Measurements from ENCODE around the gene XPO6.

XPO6 gene

GRCh38 chr16:28175715-28176114 lies 36.0 kb downstream of the XPO6 start:
- TF ChIP-seq, protein P1, sequence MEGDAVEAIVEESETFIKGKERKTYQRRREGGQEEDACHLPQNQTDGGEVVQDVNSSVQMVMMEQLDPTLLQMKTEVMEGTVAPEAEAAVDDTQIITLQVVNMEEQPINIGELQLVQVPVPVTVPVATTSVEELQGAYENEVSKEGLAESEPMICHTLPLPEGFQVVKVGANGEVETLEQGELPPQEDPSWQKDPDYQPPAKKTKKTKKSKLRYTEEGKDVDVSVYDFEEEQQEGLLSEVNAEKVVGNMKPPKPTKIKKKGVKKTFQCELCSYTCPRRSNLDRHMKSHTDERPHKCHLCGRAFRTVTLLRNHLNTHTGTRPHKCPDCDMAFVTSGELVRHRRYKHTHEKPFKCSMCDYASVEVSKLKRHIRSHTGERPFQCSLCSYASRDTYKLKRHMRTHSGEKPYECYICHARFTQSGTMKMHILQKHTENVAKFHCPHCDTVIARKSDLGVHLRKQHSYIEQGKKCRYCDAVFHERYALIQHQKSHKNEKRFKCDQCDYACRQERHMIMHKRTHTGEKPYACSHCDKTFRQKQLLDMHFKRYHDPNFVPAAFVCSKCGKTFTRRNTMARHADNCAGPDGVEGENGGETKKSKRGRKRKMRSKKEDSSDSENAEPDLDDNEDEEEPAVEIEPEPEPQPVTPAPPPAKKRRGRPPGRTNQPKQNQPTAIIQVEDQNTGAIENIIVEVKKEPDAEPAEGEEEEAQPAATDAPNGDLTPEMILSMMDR (IDR thresholded peaks at IDR 0.05; ENCODE audit: low read depth, low read length, missing control alignments), result no peak
- in situ Hi-C loops (cut with HindIII; ENCODE audit: low sequenced_read_pairs), result no loop called here
- DNase-seq (ENCODE audit: low read depth), result no peak
- H3K4me3 ChIP-seq (ENCODE audit: low read depth, low read length), result no peak overlapping the region

GRCh38 chr16:28172336-28172735 lies 39.4 kb downstream of the XPO6 start:
- DNase-seq (ENCODE audit: low read depth), result no peak

DNA sequence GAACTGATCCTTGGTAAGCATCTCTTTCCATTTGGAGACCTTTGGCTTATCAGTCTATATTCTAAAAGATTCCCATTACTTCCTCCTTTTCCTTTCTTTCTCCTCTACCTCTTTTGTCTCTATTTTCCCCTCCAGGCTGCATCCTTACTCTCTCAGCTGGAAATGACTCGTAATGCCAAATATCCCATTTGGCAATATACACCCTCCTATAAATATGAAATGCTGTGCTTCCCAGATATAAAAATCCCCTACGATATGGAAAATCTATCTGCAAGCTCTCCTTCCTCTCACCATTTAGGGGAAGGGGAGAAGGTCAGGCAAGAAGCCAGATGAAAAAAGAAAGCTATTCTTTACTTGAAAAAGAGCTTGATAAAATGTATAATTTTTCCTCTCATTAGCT lies 39.9 kb downstream of the XPO6 start:
- H3K4me3 ChIP-seq (ENCODE audit: low read depth, low read length), result no peak overlapping the region
- TF ChIP-seq, protein P1 (IDR thresholded peaks at IDR 0.05; ENCODE audit: low read depth, low read length, missing control alignments), result no peak
- in situ Hi-C loops (cut with HindIII; ENCODE audit: low sequenced_read_pairs), result no loop called here

More at GRCh38 chr16:28172336-28172735, 39.4 kb downstream of the XPO6 start:
- TF ChIP-seq, protein P1 (IDR thresholded peaks at IDR 0.05; ENCODE audit: low read depth, low read length, missing control alignments), result no peak
- no peak overlapping the region for H3K4me3 ChIP-seq (ENCODE audit: low read depth, low read length)
- in situ Hi-C loops (cut with HindIII; ENCODE audit: low sequenced_read_pairs), result no loop called here

GRCh38 chr16:28168991-28169554 lies 42.7 kb downstream of the XPO6 start:
- H3K4me3 ChIP-seq (ENCODE audit: low read depth, low read length), result no peak overlapping the region
- in situ Hi-C loops (cut with HindIII; ENCODE audit: low sequenced_read_pairs), result no loop called here
- no peak for DNase-seq (ENCODE audit: low read depth)
- TF ChIP-seq, protein P1 (IDR thresholded peaks at IDR 0.05; ENCODE audit: low read depth, low read length, missing control alignments), result no peak

More for the DNA sequence above, 39.9 kb downstream of the XPO6 start:
- DNase-seq (ENCODE audit: low read depth), result no peak

GRCh38 chr16:28167730-28168129 lies 44.0 kb downstream of the XPO6 start:
- in situ Hi-C loops (cut with HindIII; ENCODE audit: low sequenced_read_pairs), result no loop called here
- no peak for DNase-seq (ENCODE audit: low read depth)
- H3K4me3 ChIP-seq (ENCODE audit: low read depth, low read length), result no peak overlapping the region
- TF ChIP-seq, protein P1 (IDR thresholded peaks at IDR 0.05; ENCODE audit: low read depth, low read length, missing control alignments), result no peak

DNA sequence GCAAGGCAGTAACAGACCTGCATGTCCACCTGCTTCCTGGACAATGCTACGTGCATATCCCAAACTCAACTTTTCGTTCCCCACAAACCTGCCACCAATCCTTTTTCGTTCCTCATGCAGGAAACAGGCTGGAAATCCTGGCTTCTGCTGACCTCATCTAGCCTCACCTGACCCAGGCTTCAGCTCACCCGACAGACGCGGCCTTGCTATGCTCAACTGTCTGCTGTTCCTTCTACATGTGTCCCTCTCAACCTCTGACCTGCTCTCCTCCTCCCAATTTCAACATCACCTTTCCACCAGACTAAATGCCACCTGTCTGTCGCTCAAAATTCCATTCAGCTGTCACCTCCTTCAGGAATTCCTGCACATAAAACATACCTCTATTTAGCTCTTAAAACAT lies 44.5 kb downstream of the XPO6 start:
- DNase-seq (ENCODE audit: low read depth), result no peak
- in situ Hi-C loops (cut with HindIII; ENCODE audit: low sequenced_read_pairs), result no loop called here
- TF ChIP-seq, protein P1 (IDR thresholded peaks at IDR 0.05; ENCODE audit: low read depth, low read length, missing control alignments), result no peak
- H3K4me3 ChIP-seq (ENCODE audit: low read depth, low read length), result no peak overlapping the region

Data from astrocyte of the cerebellum (primary cell).